Caco-2 (cell line): ENCODE data around the gene PACSIN1. TPM values are rescaled to one million over a fixed set of nuclear protein-coding genes. Genes with fewer than 3 reads are reported as not detected.

Experiments used
- BruUV-seq: library from RNA; stranded (reverse); fragments of 400-500 nt; replicated peaks from 2 replicates; lab custom pipeline; 2021; lab: Mats Ljungman, UMichigan
- CTCF ChIA-PET: fragments of 300-600 bp; sonication (Branson Sonifier 250); formaldehyde crosslinking; loops from one replicate; lab custom pipeline; 2022; ENCODE audit warnings: antibody characterized with exemption; lab: Charles Lee
- POLR2A ChIA-PET: fragments of 300-600 bp; sonication (Branson Sonifier 250); formaldehyde crosslinking; loops from one replicate; lab custom pipeline; 2022; ENCODE audit warnings: antibody characterized with exemption; lab: Charles Lee
- DNase-seq, 2 experiments: peaks; one replicate each; pipeline versions ENCODE4 v3.0.0 to v3.0.0-alpha.2; 2020 to 2022
- H3K27me3 ChIP-seq: replicated peaks from 2 replicates; pipeline ENCODE4 v1.6.0; 2011; ENCODE audit warnings: low read length; ENCODE audit not compliant: control insufficient read depth, insufficient read depth
- H3K36me3 ChIP-seq: 2 replicates; pipeline ENCODE4 v1.5.1; 2011; ENCODE audit warnings: low read length; ENCODE audit not compliant: control insufficient read depth, insufficient read depth
- H3K4me1 ChIP-seq: fragments of 250-450 bp; sonication (Bioruptor Pico); 2 replicates; pipeline ENCODE4 v1.5.1; 2020; ENCODE audit warnings: mild to moderate bottlenecking
- H3K4me3 ChIP-seq: 2 replicates; pipeline ENCODE4 v1.5.1; 2011; ENCODE audit warnings: low read depth, mild to moderate bottlenecking, control low read depth, low read length
- H3K9me3 ChIP-seq: fragments of 250-450 bp; sonication (Bioruptor Pico); 2 replicates; pipeline ENCODE4 v1.5.1; 2020; ENCODE audit warnings: mild to moderate bottlenecking, moderate library complexity
- H3K27ac Mint-ChIP-seq: one replicate; pipeline ENCODE4 v1.8.0; 2022; ENCODE audit warnings: mixed read lengths; ENCODE audit not compliant: unreplicated experiment
- H3K27me3 Mint-ChIP-seq: one replicate; pipeline ENCODE4 v1.8.0; 2022; ENCODE audit warnings: mixed read lengths; ENCODE audit not compliant: insufficient read depth, unreplicated experiment
- H3K36me3 Mint-ChIP-seq: one replicate; pipeline ENCODE4 v1.8.0; 2022; ENCODE audit warnings: mild to moderate bottlenecking, mixed read lengths; ENCODE audit not compliant: insufficient read depth, unreplicated experiment
- H3K4me1 Mint-ChIP-seq: one replicate; pipeline ENCODE4 v1.8.0; 2022; ENCODE audit warnings: low read depth, mixed read lengths; ENCODE audit not compliant: unreplicated experiment
- H3K4me3 Mint-ChIP-seq: one replicate; pipeline ENCODE4 v1.8.0; 2022; ENCODE audit warnings: mild to moderate bottlenecking, moderate library complexity, mixed read lengths; ENCODE audit not compliant: unreplicated experiment
- H3K9me3 Mint-ChIP-seq: one replicate; pipeline ENCODE4 v1.8.0; 2022; ENCODE audit warnings: mixed read lengths; ENCODE audit not compliant: unreplicated experiment
- intact Hi-C: fragments of 100-400 bp; cut with micrococcal nuclease; formaldehyde crosslinking; loops from one replicate; pipeline ENCODE4 v1.10.0; 2022; ENCODE audit not compliant: unreplicated experiment
- total RNA-seq: library from RNA; stranded (reverse); gene quantifications from 2 replicates; pipeline ENCODE4 v1.2.3, GENCODE V29; 2022
- TF ChIP-seq, protein P1 (sequence below), 2 experiments: fragments of 200-600 bp in 1 of 2; IDR thresholded peaks; 1 replicate in 1 of 2; 2 replicates in 1 of 2; pipeline versions ENCODE4 v1.5.1 to v1.8.0; 2011 to 2022; ENCODE audit warnings: antibody characterized with exemption in 1 of 2, control low read depth in 1 of 2, inconsistent platforms in 1 of 2, low read depth in 1 of 2, low read length in 1 of 2, mild to moderate bottlenecking in 1 of 2, moderate library complexity in 1 of 2; ENCODE audit not compliant: insufficient read depth in 1 of 2, severe bottlenecking in 1 of 2, unreplicated experiment in 1 of 2

The PACSIN1 gene
- total RNA-seq, 1 experiment from 2014 or later = 3.7 TPM

GRCh38 chr6:34513646-34514045 lies 47.8 kb downstream of the PACSIN1 start:
- Mint-ChIP-seq H3K4me3 (no peak overlapping the region), H3K27ac (no peak overlapping the region), H3K9me3 (peaks cover 11% of the 10 kb centered on the region), H3K27me3 (no peaks in the 10 kb centered on the region), H3K4me1 (no peaks in the 10 kb centered on the region), H3K36me3 (no peaks in the 10 kb centered on the region)
- POLR2A ChIA-PET = no interaction called here
- no peak for DNase-seq
- H3K36me3 ChIP-seq = no peaks in the 10 kb centered on the region
- CTCF ChIA-PET = no interaction called here
- TF ChIP-seq, protein P1, sequence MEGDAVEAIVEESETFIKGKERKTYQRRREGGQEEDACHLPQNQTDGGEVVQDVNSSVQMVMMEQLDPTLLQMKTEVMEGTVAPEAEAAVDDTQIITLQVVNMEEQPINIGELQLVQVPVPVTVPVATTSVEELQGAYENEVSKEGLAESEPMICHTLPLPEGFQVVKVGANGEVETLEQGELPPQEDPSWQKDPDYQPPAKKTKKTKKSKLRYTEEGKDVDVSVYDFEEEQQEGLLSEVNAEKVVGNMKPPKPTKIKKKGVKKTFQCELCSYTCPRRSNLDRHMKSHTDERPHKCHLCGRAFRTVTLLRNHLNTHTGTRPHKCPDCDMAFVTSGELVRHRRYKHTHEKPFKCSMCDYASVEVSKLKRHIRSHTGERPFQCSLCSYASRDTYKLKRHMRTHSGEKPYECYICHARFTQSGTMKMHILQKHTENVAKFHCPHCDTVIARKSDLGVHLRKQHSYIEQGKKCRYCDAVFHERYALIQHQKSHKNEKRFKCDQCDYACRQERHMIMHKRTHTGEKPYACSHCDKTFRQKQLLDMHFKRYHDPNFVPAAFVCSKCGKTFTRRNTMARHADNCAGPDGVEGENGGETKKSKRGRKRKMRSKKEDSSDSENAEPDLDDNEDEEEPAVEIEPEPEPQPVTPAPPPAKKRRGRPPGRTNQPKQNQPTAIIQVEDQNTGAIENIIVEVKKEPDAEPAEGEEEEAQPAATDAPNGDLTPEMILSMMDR (IDR thresholded peaks at IDR 0.05; ENCODE audit: insufficient read depth in 1 of 2, low read depth in 1 of 2, low read length in 1 of 2, severe bottlenecking in 1 of 2, unreplicated experiment in 1 of 2) = no peak
- H3K27me3 ChIP-seq = no peaks in the 10 kb centered on the region
- H3K9me3 ChIP-seq = peaks cover 7% of the 10 kb centered on the region; the same call in 1 of the 2 replicates
- no peaks in the 10 kb centered on the region for H3K4me1 ChIP-seq
- intact Hi-C loops = no loop called here
- BruUV-seq = no TSS peak
- no peak overlapping the region for H3K4me3 ChIP-seq

GRCh38 chr6:34514112-34514511 lies 48.2 kb downstream of the PACSIN1 start:
- no peaks in the 10 kb centered on the region for H3K27me3 ChIP-seq
- peaks cover 11% of the 10 kb centered on the region for H3K9me3 Mint-ChIP-seq

GRCh38 chr6:34514593-34515472 lies 49.0 kb downstream of the PACSIN1 start:
- H3K4me3 Mint-ChIP-seq = no peak overlapping the region
- TF ChIP-seq, protein P1 (IDR thresholded peaks at IDR 0.05; ENCODE audit: insufficient read depth in 1 of 2, low read depth in 1 of 2, low read length in 1 of 2, severe bottlenecking in 1 of 2, unreplicated experiment in 1 of 2) = no peak
- peaks cover 11% of the 10 kb centered on the region for H3K9me3 Mint-ChIP-seq
- no peaks in the 10 kb centered on the region for H3K27me3 Mint-ChIP-seq
- BruUV-seq = no TSS peak
- H3K36me3 Mint-ChIP-seq = no peaks in the 10 kb centered on the region
- Histone ChIP-seq H3K9me3 (peaks cover 3% of the 10 kb centered on the region; the same call in 1 of the 2 replicates), H3K4me1 (no peaks in the 10 kb centered on the region), H3K27me3 (no peaks in the 10 kb centered on the region), H3K4me3 (no peak overlapping the region), H3K36me3 (no peaks in the 10 kb centered on the region)
- no peaks in the 10 kb centered on the region for H3K4me1 Mint-ChIP-seq
- ChIA-PET CTCF (no interaction called here), POLR2A (interaction anchor here (0.5 to 0.6 kb wide), 2 partner anchors 21 to 88 kb away, joined by 4 read pairs; no protein-coding TSS in a partner anchor)
- intact Hi-C loops = no loop called here
- DNase-seq = no peak
- H3K27ac Mint-ChIP-seq = no peak overlapping the region

More at GRCh38 chr6:34514112-34514511, 48.2 kb downstream of the PACSIN1 start:
- Mint-ChIP-seq H3K27me3 (no peaks in the 10 kb centered on the region), H3K4me3 (no peak overlapping the region), H3K4me1 (no peaks in the 10 kb centered on the region), H3K27ac (no peak overlapping the region), H3K36me3 (no peaks in the 10 kb centered on the region)
- DNase-seq = no peak
- Histone ChIP-seq H3K4me3 (no peak overlapping the region), H3K9me3 (peaks cover 7% of the 10 kb centered on the region; the same call in 1 of the 2 replicates), H3K4me1 (no peaks in the 10 kb centered on the region), H3K36me3 (no peaks in the 10 kb centered on the region)
- TF ChIP-seq, protein P1 (IDR thresholded peaks at IDR 0.05; ENCODE audit: insufficient read depth in 1 of 2, low read depth in 1 of 2, low read length in 1 of 2, severe bottlenecking in 1 of 2, unreplicated experiment in 1 of 2) = no peak
- BruUV-seq = no TSS peak
- intact Hi-C loops = no loop called here
- ChIA-PET POLR2A (interaction anchor here (0.5 kb wide), 1 partner anchor 21 kb away, joined by 4 read pairs; no protein-coding TSS in a partner anchor), CTCF (no interaction called here)
